Body of pancreas (tissue), 4 donors: ENCODE results near the gene CIDEC.
"Not testable (repeated sequence)": the region's sequence is repeated elsewhere in the genome, so short reads cannot be mapped to it uniquely, and the experiment has no call there.

Experiments used
- POLR2A ChIP-seq, 3 donors: fragments of 450-650 bp; IDR thresholded peaks; one replicate each; pipeline ENCODE4 v1.6.1; 2016; ENCODE audit warnings: antibody characterized with exemption in 3 of 3, mild to moderate bottlenecking in 2 of 3
- TF ChIP-seq, protein P1 (sequence below), 7 experiments: fragments of 450-650 bp in 4 of 7; fragments of 200-600 bp in 3 of 7; sonication (generic) in 3 of 7; IDR thresholded peaks; one replicate each; pipeline ENCODE4 v1.5.1; 2016 to 2019; ENCODE audit warnings: antibody characterized with exemption in 7 of 7

DNA sequence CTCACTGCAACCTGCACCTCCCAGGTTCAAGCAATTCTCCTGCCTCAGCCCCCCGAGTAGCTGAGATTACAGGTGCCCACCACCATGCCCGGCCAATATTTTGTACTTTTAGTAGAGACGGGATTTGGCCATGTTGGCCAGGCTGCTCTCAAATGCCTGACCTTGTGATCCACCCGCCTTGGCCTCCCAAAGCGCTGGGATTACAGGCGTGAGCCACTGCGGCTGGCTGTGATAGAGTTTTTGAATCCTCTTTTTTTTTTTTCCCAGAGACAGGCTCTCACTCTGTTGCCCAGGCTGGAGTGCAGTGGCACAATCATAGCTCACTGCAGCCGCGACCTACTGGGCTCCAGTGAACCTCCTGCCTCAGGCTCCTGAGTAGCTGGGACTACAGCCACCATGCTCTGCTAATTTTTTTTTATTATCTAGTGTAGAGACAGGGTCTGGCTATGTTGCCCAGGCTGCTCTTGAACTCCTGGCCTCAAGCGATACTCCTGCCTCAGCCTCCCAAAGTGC, 14.9 kb downstream of the CIDEC start:
- TF ChIP-seq, protein P1, sequence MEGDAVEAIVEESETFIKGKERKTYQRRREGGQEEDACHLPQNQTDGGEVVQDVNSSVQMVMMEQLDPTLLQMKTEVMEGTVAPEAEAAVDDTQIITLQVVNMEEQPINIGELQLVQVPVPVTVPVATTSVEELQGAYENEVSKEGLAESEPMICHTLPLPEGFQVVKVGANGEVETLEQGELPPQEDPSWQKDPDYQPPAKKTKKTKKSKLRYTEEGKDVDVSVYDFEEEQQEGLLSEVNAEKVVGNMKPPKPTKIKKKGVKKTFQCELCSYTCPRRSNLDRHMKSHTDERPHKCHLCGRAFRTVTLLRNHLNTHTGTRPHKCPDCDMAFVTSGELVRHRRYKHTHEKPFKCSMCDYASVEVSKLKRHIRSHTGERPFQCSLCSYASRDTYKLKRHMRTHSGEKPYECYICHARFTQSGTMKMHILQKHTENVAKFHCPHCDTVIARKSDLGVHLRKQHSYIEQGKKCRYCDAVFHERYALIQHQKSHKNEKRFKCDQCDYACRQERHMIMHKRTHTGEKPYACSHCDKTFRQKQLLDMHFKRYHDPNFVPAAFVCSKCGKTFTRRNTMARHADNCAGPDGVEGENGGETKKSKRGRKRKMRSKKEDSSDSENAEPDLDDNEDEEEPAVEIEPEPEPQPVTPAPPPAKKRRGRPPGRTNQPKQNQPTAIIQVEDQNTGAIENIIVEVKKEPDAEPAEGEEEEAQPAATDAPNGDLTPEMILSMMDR (IDR thresholded peaks at IDR 0.05): not testable (repeated sequence)
- not testable (repeated sequence) for TF ChIP-seq POLR2A (IDR thresholded peaks at IDR 0.05)
